ENCODE data around the gene NPHP3.

- no peak for TF ChIP-seq ZFP3 (CRISPR knock-in tag; IDR thresholded peaks at IDR 0.05)
- no peak for TF ChIP-seq TOX (CRISPR knock-in tag; IDR thresholded peaks at IDR 0.05; ENCODE audit: borderline replicate concordance)
- no peak for TF ChIP-seq CSDC2 (CRISPR knock-in tag; IDR thresholded peaks at IDR 0.05)
- TF ChIP-seq ESRRG (CRISPR knock-in tag; IDR thresholded peaks at IDR 0.05) = no peak
- TF ChIP-seq PATZ1 (CRISPR knock-in tag; IDR thresholded peaks at IDR 0.05; ENCODE audit: borderline replicate concordance) = no peak
- no peak for TF ChIP-seq BACH2 (CRISPR knock-in tag; IDR thresholded peaks at IDR 0.05; ENCODE audit: borderline replicate concordance)
- no peak for TF ChIP-seq ZNF8 (CRISPR knock-in tag; IDR thresholded peaks at IDR 0.05)
- no peak for TF ChIP-seq CREB5 (CRISPR knock-in tag; IDR thresholded peaks at IDR 0.05; ENCODE audit: low read depth)
Measured at GRCh38 chr3:132703733-132704132, 18.5 kb downstream of the NPHP3 start.

Measured in SK-N-SH treated with all-trans-retinoic acid at 6 μM for 48 hours (cell line).